ENCODE results near the gene HTR1B. TPM values are rescaled to one million over a fixed set of nuclear protein-coding genes. Genes with fewer than 3 reads are reported as not detected.

The HTR1B gene
- polyA plus RNA-seq, 1 donor (not counting 4 experiments of a cell fraction or from before 2014, with no cell fraction given): 0.24 TPM

GRCh38 chr6:77466055-77466450 is 2.8 kb upstream of the HTR1B start:
- H3K36me3 ChIP-seq (ENCODE audit: control insufficient read depth in 2 of 2, extremely low read depth in 1 of 2, insufficient read depth in 2 of 2, low read length in 2 of 2): no peaks in the 10 kb centered on the region
- no peaks in the 10 kb centered on the region for H3K9me1 ChIP-seq (ENCODE audit: control insufficient read depth, extremely low read depth, insufficient read depth, low read length)
- dilution Hi-C loops (cut with MboI; ENCODE audit: extremely low pct_ligation_motif_present, low sequenced_read_pairs): no loop called here
- peak; percentile 20 for FAIRE-seq
- peak; percentile 74 to 82 (median 81) for TF ChIP-seq CTCF (optimal IDR thresholded peaks at IDR 0.05 in 1 of 3, IDR thresholded peaks at IDR 0.05 in 1 of 3, conservative IDR thresholded peaks at IDR 0.05 in 1 of 3; ENCODE audit: extremely low read depth in 1 of 3, insufficient read depth in 2 of 3, low read length in 3 of 3)
- no peak for TF ChIP-seq EZH2 (IDR thresholded peaks at IDR 0.05; ENCODE audit: low read length)
- H3K9ac ChIP-seq (ENCODE audit: control insufficient read depth, extremely low read depth, insufficient read depth, low read length): peak overlapping the region; percentile 14
- DNase-seq (ENCODE audit: low read depth, low spot score): no peak
- peak overlapping the region; percentile 34 to 79 (median 71) for H3K4me3 ChIP-seq (ENCODE audit: control insufficient read depth in 2 of 3, extremely low read depth in 1 of 3, insufficient read depth in 2 of 3, low read depth in 1 of 3, low read length in 3 of 3)
- peaks cover 21% of the 10 kb centered on the region for H3K4me1 ChIP-seq (ENCODE audit: control insufficient read depth, extremely low read depth, insufficient read depth, low read length)
- peak overlapping the region; percentile 67 for H2AFZ ChIP-seq (ENCODE audit: control insufficient read depth, low read length)
- no peak overlapping the region for H3K27ac ChIP-seq (ENCODE audit: control insufficient read depth, insufficient read depth, low read length)
- no peaks in the 10 kb centered on the region for H3K9me3 ChIP-seq (ENCODE audit: control insufficient read depth, low read depth, low read length)
- peak overlapping the region; percentile 91 for H3K4me2 ChIP-seq (ENCODE audit: control insufficient read depth, extremely low read depth, insufficient read depth, low read depth, low read length)
- no peaks in the 10 kb centered on the region for H4K20me1 ChIP-seq (ENCODE audit: control insufficient read depth, extremely low read depth, insufficient read depth, low read length)
- H3K27me3 ChIP-seq (ENCODE audit: control insufficient read depth, extremely low read depth, insufficient read depth, low read length): peaks cover 27% of the 10 kb centered on the region
- no peaks in the 10 kb centered on the region for H3K79me2 ChIP-seq (ENCODE audit: control insufficient read depth, insufficient read depth, low read length)

- no peak overlapping the region for H3K27ac ChIP-seq (ENCODE audit: control insufficient read depth, insufficient read depth, low read length)
- DNase-seq (ENCODE audit: low read depth, low spot score): no peak
- H4K20me1 ChIP-seq (ENCODE audit: control insufficient read depth, extremely low read depth, insufficient read depth, low read length): no peaks in the 10 kb centered on the region
- H3K79me2 ChIP-seq (ENCODE audit: control insufficient read depth, insufficient read depth, low read length): no peaks in the 10 kb centered on the region
- no peak for FAIRE-seq
- H3K27me3 ChIP-seq (ENCODE audit: control insufficient read depth, extremely low read depth, insufficient read depth, low read length): peaks cover 27% of the 10 kb centered on the region
- dilution Hi-C loops (cut with MboI; ENCODE audit: extremely low pct_ligation_motif_present, low sequenced_read_pairs): no loop called here
- no peak for TF ChIP-seq EZH2 (IDR thresholded peaks at IDR 0.05; ENCODE audit: low read length)
- TF ChIP-seq CTCF (optimal IDR thresholded peaks at IDR 0.05 in 1 of 3, IDR thresholded peaks at IDR 0.05 in 1 of 3, conservative IDR thresholded peaks at IDR 0.05 in 1 of 3; ENCODE audit: extremely low read depth in 1 of 3, insufficient read depth in 2 of 3, low read length in 3 of 3): no peak
- peak overlapping the region; percentile 95 for H3K4me2 ChIP-seq (ENCODE audit: control insufficient read depth, extremely low read depth, insufficient read depth, low read depth, low read length)
- no peak overlapping the region for H2AFZ ChIP-seq (ENCODE audit: control insufficient read depth, low read length)
- no peak overlapping the region for H3K9ac ChIP-seq (ENCODE audit: control insufficient read depth, extremely low read depth, insufficient read depth, low read length)
- peaks cover 21% of the 10 kb centered on the region for H3K4me1 ChIP-seq (ENCODE audit: control insufficient read depth, extremely low read depth, insufficient read depth, low read length)
- no peaks in the 10 kb centered on the region for H3K36me3 ChIP-seq (ENCODE audit: control insufficient read depth in 2 of 2, extremely low read depth in 1 of 2, insufficient read depth in 2 of 2, low read length in 2 of 2)
- peak overlapping the region in 1 of 3 experiments; percentile 69 for H3K4me3 ChIP-seq (ENCODE audit: control insufficient read depth in 2 of 3, extremely low read depth in 1 of 3, insufficient read depth in 2 of 3, low read depth in 1 of 3, low read length in 3 of 3)
- H3K9me1 ChIP-seq (ENCODE audit: control insufficient read depth, extremely low read depth, insufficient read depth, low read length): no peaks in the 10 kb centered on the region
- no peaks in the 10 kb centered on the region for H3K9me3 ChIP-seq (ENCODE audit: control insufficient read depth, low read depth, low read length)
Observed at GRCh38 chr6:77464495-77464867, 1.2 kb upstream of the HTR1B start.
